NCI-H748 (cell line): ENCODE data around the gene ARV1.
"Not testable (repeated sequence)": the region's sequence is repeated elsewhere in the genome, so short reads cannot be mapped to it uniquely, and the experiment has no call there.

Experiments
- DNase-seq: peaks from one replicate; lab custom pipeline; 2025; ENCODE audit not compliant: unreplicated experiment; lab: John Stamatoyannopoulos, UW

The ARV1 gene

DNA sequence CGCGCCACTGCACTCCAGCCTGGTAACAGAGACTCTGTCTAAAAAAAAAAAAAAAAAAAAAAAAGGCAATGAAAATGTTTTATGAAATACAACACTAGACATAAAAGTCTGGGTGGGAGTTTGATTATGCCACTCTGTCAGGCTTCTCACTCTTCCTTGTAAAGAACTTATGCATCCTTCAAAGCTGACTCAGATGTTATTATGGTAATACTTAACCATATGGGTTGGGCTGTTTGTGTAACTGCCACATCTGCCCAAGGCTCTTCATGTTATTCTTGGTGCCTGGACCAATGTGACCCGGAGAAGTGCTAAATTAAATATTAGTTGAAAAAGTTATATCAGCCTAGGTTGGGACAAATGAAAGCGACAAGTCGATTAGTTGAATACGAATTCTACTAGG lies 37.3 kb downstream of the ARV1 start:
- DNase-seq, result no peak

DNA sequence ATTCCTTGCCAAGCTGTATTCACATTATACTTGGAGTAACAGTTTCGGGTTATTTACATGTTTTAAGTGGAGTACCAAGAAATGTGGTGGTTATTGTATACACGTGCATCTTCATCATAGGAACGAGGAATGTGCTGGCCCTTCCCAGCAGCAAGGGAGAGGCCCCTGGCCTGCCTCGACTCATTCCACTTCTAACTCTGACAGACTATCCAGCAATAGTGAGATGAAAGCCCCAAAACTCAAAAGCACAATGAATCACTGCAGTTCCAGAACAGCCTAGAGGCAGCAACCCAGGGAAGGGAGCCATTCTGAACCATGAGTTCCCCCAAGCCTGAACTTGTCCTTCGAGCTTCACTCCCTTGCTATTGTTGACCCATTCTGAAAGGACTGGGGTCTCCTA lies 38.1 kb downstream of the ARV1 start:
- DNase-seq, result no peak

DNA sequence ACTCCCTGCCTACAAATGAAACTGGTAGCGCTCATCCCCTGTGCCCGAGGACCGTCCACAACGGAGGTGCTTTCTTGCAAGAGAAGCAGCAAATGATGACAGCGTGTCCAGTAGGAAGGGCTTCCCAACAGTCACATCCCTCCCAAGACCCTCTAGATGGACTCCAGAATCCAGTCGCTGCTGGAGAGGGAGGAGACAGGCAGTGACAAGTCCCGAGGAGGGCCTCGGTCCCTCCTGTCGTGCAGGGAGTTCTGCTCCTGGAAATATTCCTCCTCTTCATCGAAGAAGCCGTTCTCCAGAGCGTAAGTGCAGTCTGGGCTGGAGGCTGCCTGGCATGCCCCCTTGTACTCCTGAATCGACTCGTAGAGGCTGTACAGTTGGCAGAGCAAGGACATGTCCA lies 40.8 kb downstream of the ARV1 start:
- DNase-seq, result no peak

DNA sequence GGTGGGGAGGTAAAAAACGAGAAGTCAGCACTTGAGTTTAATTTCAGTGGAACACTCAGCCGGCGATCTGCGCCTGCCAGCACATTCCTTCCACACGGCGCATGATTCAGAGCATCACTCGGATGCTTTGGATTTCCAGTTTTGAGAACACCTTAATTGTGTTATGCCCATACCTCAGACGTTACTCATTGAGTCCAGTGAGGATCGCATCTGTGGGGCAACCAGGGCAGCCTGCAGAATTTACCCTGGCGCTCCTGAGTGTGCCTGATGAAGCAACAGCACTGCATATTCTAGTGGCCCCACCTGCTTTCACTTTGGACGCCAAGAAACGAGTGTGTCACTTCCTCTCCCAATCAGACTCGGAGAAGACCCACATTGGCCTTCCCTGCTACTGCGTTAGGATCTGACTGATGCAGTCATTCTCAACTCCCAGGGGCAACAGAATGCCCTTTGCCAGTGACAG lies 41.3 kb downstream of the ARV1 start:
- no peak for DNase-seq

DNA sequence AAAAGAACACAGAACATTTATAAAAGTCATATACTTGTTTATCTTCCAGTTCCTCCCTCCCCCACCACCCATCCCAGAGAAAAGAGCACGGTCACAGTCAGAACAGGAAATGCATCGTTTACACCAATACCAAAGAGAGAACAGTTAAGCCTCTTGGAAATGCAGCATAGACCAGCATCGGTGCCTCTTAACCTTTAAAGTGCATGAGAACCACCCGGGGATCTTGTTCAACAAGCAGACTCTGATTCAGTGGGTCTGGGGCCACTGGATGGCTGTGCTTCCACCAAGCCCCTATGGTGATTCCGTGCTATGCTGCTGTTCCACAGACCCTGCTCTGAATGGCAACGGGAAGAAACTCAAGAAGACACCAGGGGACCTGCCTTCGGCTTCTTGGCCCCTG lies 41.9 kb downstream of the ARV1 start:
- no peak for DNase-seq

DNA sequence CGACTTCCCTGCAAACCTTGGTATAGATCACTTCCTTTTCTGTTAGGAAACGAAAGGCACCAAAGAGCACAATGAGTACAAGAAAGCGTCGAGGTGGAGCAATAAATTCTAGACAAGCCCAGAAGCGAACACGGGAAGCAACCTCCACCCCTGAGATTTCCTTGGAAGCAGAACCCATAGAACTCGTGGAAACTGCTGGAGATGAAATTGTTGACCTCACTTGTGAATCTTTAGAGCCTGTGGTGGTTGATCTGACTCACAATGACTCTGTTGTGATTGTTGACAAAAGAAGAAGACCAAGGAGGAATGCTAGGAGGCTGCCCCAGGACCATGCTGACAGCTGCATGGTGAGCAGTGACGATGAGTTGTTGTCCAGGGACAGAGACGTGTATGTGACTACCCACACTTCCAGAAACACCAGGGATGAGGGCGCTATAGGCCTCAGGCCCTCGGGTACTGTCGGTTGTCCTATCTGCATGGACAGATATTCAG lies 42.7 kb downstream of the ARV1 start:
- DNase-seq, result no peak

DNA sequence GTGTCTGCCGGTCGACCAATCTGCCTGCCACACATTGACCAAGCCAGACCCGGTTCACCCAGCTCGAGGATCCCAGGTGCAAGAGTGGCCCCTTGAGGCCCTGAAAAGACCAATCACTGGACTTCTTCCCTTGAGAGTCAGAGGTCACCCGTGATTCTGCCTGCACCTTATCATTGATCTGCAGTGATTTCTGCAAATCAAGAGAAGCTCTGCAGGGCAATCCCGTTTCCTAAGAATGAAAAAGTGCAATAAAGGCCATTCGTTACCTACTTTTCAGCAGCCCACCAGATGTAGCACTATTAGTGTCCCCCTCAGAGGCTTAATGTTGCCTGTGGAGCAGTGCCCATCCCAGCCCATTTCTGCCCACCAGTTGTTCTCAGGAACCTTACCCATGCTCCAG lies 43.6 kb downstream of the ARV1 start:
- DNase-seq, result not testable (repeated sequence)

DNA sequence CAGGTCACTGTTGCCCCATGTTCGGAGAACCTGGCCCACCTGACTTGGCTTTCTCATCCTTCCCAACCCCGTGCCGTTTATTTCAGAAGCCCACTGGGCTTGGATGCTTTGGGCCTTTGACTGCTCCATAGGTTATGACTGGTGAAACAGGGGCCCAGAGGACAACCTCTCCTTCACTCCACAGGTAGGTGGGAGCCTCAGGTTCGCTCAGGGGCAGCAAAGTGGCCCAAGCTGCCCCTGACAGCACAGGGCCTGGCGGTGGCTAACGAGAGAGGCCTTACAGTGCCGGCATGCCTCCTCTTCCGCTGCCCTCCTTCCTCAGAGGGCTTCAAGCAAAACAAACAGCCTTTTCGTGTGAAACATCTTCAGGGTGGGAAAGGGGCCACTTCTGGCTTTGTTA lies 44.3 kb downstream of the ARV1 start:
- no peak for DNase-seq

DNA sequence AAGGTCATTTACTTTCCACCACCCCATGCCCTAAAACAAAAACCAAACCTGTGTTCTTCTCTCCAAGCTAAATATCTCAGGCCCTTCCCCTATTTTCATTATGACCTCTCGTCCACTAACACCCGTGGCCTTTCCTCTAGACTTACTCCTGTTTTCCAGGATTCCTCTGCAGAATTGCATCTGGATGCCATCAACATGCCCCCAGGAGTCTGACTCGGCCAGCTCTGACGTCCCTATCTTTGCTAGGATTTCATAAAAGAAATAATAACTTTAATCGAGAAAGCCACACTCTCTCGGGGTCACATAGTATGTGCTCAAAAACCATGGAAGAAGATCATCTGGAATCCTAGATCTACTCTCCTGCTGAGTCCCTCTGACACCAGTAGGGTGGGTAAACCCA lies 47.7 kb downstream of the ARV1 start:
- DNase-seq, result no peak

DNA sequence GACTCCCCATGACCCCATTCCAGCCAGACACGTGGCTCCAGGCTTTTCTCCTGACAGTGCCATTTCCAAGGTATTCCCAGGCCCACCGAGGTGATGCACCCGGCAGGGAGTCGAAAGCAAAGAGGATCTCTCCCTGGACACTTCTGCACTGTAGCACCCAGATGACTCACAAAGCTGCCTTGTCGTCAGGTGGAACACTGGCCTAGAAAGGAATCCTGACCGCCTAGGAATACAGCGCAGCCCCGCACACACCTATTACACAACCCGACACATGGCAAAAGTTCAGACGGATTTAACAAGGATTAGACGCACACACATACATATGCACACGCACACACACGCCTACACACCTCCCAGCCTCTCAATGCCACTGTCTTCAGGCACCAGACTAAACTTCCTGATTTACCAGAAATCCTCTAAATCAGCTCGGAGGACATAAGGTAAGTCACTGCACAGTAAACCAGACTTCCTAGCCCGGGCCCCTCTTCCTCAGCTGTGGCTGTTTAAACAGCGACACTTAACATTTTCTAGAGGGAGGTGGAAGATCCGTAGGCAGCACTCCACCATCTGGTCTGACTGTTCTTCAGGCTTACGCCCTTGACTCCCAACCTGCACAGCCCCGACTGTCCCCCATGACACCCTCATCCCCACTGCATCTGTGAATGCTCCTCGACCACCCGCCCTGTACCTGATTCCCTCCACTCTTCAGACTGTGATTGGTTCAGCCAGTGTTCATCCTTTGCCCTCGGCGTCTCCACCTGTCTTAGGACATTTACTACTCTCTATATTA lies 48.4 kb downstream of the ARV1 start:
- no peak for DNase-seq

DNA sequence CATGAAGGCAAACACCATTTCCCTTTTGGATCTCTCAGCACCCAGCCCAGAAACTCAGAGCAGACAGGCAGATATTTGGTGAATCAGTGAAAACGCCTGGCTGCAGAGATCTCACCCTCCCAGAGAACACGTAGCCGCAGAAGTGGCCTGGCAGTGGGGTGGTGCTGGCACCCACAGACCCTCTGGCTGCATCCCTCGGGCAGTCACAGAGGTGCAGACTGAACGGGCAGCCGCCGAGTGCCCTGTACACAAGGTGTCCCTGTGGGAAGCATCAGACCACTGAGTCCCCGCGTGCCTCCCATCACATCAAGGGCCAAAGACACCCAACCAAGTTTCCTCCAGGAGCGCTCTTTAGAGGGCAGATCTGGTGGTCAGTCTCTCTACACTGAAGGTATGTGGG lies 49.1 kb downstream of the ARV1 start:
- DNase-seq, result no peak

DNA sequence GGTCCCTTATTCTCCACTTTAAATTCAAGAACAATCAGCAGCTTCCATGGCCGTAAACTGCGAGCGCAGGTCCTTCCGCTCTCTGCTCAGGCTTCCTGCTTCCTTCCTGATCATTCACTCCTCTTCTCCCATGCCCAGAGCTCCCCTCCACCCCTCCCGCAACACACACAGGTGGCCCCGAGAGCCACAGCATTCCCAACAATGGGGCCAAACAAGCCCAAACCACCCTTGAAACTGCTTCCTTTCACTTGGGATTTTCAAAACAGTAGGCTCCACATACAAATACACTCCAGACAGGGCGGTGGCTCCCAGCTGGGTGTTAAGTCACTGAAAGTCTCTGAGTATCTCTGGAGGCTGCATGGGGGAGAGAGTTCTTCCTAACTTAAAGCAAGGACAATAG lies 49.8 kb downstream of the ARV1 start:
- DNase-seq, result no peak

DNA sequence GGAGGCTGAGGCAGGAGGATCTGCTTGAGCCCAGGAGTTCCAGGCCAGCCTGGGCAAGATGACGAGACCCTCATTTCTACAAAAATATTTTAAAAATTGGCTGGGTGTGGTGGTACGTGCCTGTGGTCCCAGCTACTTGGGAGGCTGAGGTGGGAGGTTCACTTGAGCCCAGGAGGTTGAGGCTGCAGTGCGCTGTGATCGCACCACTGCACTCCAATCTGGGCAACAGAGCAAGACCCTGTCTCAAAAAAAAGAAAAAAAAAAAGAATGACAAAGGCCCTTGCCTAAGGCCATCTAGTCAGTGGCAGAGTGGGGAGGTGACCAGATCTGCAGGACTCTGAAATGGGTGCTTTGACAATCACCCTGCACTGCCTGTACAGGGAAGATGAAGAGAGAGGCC lies 50.4 kb downstream of the ARV1 start:
- not testable (repeated sequence) for DNase-seq

DNA sequence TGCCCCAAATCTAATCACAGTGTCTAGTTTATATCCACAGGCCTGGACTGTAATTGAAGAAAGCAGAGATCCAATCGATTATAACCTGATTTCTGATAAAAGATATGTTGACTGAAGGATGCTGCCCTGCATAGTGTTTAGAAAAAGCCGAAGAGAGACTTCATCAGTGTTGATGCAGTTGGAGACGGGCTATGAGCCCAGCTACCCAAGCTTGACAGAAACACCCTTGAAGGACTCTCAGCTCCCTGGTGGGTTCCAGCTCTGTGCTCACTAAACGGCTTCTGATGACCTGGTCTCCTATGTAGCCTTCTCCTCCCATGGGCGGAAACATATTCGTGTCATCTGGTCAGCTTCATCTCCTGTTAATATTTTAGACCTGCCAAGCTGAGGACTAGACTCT lies 50.9 kb downstream of the ARV1 start:
- no peak for DNase-seq

DNA sequence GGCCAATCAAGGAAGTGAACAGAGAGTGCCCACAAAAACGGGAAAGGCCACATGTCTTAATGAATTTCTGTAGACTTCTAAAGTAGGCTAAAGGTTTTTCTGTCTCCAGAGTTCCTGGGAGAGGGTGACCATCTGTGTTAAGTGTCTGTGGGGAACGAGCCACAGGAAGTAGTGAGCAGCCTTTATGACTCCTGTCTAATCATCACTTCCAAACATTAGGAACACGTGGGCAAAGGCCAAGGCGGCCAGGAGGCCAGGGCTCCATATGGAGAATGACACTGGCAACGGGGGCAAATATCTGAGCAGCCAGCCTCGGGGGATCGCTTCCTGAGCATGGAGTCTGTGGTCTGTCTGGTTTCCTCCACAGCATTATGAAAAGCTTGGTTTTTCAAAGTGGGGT lies 54.1 kb downstream of the ARV1 start:
- no peak for DNase-seq

DNA sequence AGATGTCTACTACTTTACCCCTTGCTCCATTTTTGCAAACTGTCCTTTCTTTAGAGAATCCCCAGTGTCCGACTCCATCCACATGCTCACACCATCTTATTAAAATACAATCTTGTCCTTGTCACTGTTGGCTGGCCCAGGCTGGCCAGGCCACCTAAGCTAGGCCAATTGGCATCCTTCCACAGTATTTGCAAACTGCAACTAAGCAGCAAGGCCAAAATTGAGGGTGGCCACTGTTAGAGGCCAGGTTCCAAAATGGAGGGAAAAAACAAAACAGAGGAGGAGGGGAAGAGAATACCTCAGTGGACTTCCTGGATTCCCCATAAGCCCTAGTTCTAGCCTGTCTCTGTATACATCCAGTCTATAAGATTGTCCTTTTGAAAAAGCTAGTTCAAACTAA lies 56.9 kb downstream of the ARV1 start:
- no peak for DNase-seq

DNA sequence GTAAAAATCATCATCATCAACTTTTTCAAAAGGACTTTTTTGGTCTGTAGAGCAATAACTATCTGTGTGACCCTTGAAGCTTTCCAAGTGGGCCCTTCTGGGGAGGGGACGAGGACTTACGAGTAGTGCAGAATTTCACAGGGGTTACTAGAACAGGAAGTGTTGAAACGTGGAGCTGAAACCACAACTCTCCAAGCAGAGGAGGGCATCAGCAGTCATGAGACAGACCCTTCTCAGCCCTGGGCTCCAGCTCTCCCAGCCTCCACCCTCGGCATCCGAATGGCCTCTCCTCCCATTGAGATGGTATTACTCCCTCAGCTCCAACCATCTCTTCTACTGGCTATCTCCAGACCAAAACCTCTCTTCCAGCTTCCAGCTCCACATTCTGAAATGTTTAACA lies 57.5 kb downstream of the ARV1 start:
- DNase-seq, result no peak

DNA sequence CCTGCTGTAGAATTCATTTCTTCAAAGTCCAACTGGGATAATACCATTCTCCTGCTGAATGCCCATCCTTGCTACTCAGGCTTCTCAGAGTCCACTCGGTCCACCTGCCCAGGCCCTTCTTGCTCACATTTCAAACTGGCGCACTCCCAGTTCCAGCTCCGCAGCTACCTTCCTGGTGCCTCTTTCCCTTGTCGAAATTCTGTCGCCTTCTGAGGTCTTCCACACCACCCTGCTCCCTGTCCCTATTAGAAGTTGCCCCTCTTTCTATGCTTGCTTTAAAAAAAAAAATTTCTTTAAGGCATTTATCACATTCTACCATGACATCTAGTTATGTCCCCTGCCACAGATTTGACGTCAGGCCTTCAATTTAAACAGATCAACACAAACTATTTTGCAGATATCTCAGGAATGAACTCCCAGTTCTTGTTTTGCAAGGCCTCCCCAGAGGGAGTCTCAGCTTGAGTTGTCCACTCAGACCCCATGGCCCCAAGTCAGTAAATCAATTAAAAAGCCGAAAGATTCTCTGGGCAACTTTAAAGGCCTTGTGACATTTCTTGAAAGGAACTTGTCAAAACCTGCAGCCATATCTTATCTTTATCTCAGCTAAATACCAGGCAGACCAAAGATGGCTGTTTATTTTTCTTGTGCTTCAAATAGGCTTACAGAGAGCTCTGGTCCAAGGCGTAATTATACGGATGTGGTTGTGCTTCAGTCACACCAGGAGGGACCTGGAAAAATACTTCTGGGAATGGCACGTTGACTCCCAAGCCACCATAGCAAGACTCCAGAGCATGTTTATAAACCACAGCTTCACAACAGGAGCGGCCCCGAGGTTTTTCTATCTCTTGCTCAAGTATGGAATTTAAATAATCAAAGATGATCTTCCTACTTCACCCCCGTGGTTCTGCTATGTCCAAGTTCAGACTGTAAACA lies 59.0 kb downstream of the ARV1 start:
- DNase-seq, result no peak

DNA sequence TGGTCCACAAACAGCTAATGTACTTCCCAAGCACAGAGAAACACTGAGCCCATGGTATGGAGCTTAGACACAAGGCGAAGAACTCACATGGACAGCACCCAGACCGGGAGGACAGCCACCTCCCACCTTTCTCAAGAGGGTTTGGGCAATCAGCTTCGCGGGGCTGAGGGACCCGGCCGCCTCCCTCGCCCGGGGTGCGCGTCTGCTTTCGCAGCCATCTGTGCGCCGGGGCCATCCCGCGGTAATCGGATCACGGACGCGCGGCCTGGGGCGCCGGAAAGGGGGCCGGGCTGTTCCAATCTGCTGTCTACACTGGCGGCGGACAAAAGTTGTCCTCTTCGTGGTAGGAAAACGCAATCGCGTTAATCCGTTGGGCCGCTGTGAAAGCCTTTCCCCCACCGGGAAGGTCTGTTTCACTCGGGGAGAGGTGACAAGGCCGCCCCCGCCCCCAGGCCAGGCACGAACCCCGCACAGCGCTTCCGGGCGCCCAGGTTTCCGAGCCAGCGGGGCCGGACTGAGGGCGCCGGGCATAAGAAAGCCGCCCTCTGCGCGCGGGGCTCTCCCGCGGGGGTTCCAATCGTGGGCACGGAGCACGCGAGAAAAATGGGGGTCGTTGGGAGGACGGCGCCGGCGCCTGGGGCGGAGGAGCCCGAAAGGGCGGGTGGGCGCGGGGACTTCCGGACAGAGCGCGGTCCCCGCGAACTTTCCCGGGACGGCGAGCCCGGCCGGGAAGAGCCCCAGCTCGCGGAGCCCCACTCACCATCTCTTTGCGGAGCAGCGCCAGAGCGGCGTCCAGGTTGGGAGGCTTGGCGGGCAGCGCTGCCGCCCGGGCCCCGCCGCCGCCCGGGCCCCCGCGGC lies 60.5 kb downstream of the ARV1 start:
- peak; percentile 46 for DNase-seq

DNA sequence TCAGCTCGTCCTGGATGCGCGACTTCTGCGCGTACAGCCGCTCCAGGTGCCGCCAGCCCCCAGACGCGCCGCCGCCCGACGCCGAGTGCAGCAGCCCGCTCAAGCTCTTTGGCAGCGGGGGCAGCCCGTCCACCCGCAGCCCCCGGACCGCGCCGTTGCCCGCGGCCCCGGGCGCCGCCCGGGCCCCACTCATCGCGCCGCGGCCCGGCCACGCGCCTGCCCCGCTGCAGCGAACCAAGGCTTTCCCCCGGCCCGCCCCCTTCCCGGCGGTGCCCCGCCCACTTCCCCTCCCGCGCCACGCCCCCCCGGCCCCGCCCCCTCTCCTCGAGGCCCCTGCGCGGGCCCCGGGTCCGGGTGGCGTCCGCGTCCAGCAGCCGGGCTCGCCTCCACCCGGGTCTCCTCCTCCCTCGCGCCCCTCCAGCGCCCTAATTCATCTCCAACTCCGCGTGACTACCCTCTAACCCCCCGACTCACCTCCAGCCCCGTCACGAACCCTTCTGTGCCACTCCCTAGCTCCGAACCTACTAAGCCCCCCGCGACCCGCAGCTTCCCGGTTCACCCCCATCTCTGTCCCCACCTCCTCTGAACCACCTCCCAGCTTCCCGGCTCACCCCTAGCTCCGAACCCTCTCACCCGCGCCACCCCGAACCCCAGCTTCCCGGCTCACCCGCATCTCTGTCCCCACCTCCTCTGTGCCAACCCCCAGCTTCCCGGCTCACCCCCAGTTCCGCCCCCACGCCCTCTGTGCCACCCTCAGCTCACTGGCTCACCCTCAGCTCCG lies 61.3 kb downstream of the ARV1 start, which contains the start of gene FAM89A:
TSS of gene FAM89A (minus strand) at position 236 of the 781 bp plus-strand sequence. CDS start at position 193, 43 bp downstream.
- peak; percentile 46 for DNase-seq
